Breast epithelium (tissue), 3 donors: ENCODE data around the gene CUBN.

Experiments used
- POLR2A ChIP-seq: fragments of 450-650 bp; IDR thresholded peaks from one replicate; pipeline ENCODE4 v1.6.1; 2016; ENCODE audit warnings: antibody characterized with exemption, mild to moderate bottlenecking, moderate library complexity
- POLR2AphosphoS5 ChIP-seq, 3 donors: sonication (generic); formaldehyde crosslinking; IDR thresholded peaks; one replicate each; pipeline ENCODE4 v1.6.1; 2017; ENCODE audit warnings: antibody characterized with exemption in 3 of 3
- TF ChIP-seq, protein P1 (sequence below), 3 donors: fragments of 450-650 bp; IDR thresholded peaks; one replicate each; pipeline ENCODE4 v1.5.1; 2016 to 2017; ENCODE audit warnings: antibody characterized with exemption in 3 of 3, mild to moderate bottlenecking in 3 of 3, moderate library complexity in 3 of 3

GRCh38 chr10:17101257-17101909 is 28.2 kb downstream of the CUBN start:
- TF ChIP-seq, protein P1, sequence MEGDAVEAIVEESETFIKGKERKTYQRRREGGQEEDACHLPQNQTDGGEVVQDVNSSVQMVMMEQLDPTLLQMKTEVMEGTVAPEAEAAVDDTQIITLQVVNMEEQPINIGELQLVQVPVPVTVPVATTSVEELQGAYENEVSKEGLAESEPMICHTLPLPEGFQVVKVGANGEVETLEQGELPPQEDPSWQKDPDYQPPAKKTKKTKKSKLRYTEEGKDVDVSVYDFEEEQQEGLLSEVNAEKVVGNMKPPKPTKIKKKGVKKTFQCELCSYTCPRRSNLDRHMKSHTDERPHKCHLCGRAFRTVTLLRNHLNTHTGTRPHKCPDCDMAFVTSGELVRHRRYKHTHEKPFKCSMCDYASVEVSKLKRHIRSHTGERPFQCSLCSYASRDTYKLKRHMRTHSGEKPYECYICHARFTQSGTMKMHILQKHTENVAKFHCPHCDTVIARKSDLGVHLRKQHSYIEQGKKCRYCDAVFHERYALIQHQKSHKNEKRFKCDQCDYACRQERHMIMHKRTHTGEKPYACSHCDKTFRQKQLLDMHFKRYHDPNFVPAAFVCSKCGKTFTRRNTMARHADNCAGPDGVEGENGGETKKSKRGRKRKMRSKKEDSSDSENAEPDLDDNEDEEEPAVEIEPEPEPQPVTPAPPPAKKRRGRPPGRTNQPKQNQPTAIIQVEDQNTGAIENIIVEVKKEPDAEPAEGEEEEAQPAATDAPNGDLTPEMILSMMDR (IDR thresholded peaks at IDR 0.05) = no peak
- TF ChIP-seq POLR2AphosphoS5 (IDR thresholded peaks at IDR 0.05) (no peak), POLR2A (no peak)
